AG08395 (cell line): ENCODE results near the gene CAMK2A.
A peak's percentile ranks its signal among the peaks of the same experiment; 100 is the strongest.

ENCODE experiments used
- DNase-seq: peaks from one replicate; pipeline ENCODE4 v3.0.0; 2012; ENCODE audit warnings: mixed read lengths, low spot score

Gene CAMK2A

DNA sequence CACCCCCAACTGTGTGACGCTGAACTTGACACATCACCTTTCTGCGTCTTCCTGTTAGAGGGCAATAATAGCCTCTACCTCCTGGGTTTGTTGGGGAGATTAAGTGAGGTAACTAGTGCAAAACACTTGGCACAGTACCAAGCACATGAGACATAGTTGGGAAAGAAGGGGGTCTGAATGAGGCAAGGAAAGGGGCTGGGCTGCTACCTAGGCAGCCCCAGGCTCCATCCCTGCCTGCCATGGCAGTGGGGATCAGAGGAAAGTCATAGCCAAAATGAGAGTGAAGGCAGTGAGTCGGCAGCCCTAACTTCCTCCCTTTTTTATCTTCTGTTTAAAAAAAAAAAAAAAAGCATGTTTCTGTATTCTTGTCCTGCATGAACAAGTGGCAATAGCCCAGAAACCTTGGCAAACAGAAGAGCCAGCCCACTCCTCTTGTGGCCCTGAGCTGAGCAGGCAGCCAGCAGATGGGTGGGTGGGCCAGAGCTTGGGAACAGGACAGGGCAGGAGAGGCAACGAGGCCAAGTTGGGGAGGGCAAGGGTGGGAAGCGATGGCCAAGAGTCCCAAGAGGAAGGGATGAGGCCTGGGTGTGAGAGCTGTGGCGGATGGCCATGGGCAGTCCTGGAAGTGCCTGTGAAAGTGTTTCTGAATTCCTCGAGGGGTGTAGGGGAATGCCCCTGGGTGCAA lies 11.4 kb downstream of the CAMK2A start:
- DNase-seq, result peak; percentile 49

DNA sequence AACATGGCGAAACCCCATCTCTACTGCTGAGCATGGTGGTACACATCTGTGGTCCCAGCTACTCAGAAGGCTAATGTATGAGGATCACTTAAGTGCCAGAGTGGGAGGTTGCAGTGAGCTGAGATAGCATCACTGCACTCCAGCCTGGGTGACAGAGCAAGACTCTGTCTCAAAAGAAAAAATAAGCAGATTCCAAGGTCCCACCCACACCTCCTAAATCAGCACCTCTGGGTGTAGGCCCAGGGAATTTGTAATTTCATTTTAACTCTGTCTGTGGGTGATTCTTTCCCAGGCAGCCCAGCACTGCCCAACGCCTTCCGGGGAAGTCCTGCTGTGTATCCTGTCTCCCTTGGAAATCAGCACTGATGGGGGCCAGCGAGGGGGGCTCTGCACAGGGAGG lies 12.5 kb downstream of the CAMK2A start:
- no peak for DNase-seq

DNA sequence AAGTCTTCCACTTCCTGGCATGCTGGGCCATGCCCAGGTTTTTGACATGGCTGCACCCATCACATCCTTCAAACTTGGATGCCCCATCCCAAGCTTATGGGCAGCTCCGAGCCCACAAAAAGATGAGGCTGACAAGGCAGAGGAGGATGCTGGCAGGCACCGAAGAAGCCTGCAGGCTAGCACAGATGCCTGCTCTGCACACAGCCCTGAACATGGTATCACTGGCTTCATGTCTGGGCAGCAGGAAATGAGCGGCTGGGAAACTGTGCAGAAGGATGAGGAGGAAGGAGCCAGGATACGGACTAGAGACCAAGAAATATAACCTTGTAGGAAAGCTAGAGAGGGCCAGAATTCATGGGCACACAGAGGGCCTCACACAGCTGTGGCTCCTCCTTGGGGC lies 14.8 kb downstream of the CAMK2A start:
- DNase-seq, result no peak

- peak; percentile 65 for DNase-seq
Measured at GRCh38 chr5:150272531-150272930, 17.0 kb downstream of the CAMK2A start.

DNA sequence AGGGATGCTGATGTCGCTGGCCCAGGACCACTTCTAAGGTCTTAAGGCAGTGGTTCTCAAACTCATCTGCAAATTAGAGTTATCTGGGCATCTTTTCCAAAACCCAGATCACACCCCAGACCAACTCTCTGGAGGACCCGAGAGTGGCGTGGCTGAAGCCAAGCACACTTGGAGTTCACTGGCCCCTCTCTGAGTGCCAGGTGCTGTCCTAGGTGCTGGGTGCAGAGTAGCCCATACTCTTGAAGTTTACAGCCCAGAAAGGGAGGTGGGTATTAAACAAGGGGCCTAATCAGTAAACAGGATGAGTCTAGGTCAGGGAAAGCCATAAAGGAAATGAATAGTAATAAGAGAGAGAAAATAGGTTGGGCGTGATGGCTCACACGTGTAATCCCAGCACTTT lies 17.6 kb downstream of the CAMK2A start:
- no peak for DNase-seq

DNA sequence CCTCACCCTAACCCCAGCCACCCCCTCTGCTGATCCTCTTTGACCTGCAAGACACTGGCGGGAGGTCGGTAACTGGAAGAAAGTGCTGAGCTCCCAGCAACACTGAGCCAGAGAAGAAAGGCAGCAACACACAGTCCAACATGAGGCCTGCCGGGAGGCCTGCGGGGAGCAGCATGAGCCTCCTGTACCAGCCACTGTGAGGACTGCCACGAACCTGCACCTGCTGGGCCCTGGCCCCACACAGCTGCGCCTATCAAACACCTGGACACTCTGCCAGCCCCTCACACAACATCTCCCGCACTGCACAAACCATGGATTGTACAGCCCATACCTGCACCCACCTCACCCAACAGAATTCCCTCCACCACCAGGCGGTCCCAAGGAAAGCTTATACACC lies 18.3 kb downstream of the CAMK2A start:
- no peak for DNase-seq

DNA sequence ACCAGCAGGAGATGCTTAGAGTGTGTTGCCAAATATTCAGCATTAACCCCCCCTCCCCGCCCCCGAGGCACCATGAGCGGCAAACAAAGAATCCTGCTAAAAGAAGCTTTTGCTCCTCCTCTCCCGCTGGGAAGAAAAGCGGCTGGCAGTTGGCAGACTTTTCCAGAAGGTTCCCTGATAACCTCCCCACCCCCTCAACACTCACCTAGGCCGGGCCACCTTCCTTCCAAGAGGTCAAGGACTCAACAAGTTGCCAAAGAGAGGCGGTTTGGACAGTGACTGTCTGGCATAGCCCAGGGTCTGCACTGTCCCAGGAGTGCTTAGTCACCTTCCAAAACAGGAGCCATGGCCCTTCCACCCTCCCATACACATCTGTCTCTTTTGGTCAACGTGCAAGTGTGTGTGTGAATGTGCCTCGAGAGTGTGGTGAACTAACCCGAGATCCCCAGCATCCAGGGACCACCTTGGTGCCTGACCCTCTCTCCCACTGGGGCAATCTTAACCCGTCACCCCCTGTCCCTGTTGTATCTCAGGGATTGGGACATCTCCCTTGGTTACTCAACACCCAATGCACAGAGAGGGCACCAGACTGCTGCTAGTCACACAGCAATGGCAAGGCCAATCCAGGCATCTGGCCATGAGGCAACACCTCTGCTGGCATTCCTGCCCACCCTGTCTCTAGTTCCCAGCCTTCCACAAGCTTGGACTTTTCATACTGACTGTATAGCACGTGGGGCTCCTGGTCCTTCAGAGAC lies 18.9 kb downstream of the CAMK2A start:
- DNase-seq, result no peak

DNA sequence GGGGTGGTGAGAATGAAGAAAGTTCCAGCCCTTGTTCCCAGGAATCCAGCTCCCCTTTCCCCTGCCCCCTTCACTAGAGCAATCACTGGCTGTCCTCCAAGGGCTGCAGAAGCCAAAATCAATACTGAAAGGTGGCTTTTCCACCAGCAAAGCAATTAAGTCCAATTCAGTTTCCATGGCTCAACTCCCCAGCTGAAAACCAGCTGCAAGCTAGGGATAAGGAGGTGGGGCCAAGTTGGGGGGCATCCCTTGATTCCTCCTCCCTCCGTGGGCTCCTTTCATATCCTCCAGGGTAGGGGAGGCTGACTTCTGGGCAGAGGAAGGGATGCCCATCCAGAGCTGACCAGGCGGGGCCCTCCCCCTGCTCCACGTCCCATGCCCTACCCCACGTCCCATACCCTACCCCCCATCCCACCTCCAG lies 22.7 kb downstream of the CAMK2A start:
- no peak for DNase-seq

DNA sequence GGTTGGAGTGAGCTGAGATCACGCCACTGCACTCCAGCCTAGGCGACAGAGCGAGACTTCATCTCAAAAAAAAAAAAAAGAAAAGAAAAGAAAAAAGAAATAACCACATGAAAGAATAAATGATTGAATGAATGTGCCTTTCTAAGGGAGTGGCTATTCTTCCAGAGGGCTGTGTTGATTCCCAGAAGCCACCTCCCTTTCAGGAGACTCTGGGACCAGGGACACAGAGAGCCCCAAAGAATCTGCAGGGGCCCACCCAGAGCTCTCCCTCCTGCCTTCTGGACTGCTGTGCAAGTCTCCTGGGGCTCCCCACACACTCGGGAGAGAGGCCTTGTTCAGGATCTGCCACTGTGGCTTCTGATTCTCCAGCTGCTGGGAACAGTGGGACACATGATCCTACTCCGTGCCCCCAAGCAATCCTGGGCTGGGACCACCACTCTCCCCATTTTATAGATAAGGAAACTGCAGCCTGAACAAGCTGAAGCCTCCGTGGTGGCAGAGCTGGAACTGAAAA lies 23.6 kb downstream of the CAMK2A start:
- no peak for DNase-seq

- DNase-seq, result no peak
Measured at GRCh38 chr5:150264667-150265603, 24.6 kb downstream of the CAMK2A start.

- peak; percentile 92 for DNase-seq
Measured at GRCh38 chr5:150263801-150264621, 25.6 kb downstream of the CAMK2A start.

DNA sequence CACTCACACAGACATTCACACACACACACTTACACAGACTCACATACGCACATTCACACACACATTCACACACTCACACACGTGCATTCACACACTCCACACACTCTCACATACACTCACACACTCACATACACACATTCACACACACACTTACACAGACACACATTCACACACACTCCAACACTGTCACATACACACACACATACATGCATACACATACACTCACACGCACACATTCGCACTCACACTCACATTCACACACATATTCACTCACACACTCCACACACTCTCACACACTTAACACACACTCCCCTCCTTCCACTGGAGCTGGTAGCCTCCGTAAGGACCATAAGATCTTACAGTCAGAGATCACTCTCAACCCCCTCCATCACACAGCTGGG lies 26.2 kb downstream of the CAMK2A start:
- no peak for DNase-seq

DNA sequence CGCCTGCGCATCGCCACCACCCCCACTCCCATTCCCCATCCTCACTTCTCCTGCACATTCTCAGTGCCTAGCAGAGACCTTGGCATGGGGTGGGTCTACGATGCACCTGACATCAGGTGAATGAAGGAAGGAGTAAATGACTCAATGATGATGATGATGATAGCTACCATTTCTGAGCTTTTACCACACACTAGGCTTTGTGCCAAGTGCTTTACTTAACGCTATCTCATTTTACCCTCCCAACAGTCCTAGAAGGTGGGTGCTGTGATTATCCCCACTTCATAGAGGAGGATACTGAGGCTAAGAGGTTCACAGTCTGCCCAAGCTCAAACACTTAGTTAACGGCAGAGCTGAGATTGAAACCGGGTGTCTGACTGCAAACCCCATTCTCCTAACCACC lies 27.1 kb downstream of the CAMK2A start:
- no peak for DNase-seq

DNA sequence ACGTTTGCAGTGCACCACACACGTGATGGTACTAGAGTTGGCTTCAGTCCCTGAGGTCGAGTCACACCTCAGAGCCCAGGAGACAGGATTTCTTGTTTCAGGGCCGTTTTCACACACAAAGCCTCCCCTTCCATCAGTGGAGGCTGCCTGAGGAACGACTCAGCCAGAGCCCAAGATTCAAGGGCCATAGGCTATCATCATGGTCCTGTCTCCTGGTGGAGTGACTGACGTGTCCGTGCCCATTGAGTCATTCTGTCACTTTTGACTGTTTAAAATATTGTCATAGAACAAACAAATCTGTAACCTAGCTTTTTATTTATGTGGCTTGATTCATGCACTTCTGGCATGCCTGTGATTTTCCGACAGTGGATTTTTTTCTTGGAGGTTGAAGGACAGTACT lies 28.3 kb downstream of the CAMK2A start:
- peak; percentile 39 for DNase-seq

DNA sequence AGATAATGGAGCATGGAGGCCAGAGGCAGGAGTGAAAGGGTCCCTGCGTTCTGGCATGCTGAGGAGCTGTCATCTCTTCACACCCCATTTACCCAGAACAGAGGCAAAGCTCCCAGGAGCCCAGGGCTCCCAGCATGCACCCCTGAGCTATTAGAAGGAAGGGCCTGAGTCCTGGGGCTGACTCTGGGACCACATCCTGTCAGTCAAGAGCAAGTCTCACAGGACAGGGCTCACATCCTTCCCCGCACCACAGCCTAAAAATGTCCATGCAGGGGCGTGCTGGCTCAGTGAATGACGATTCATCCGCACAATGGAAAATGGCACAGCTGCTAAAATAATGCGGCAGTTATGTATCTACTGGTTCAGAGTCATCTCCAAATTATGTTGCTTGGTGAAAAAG lies 31.4 kb downstream of the CAMK2A start:
- no peak for DNase-seq

DNA sequence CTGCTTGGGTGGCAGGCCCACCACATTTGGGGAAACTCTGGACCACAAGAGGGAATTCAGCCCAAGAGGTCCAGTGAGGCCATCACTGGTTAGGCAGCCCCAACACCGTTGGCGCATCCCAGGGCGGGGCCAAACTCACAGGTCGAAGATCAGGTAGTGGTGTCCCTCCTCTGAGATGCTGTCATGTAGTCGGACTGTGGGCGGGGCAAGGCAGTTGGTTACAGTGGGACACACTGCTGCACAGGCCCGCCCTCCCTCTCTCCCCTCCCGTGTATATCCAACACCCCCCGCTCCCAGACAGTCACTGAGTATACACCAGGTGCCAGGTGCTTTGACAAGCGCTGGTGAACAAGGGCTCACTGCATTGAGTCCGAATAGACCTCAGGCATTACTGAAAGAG lies 32.1 kb downstream of the CAMK2A start:
- no peak for DNase-seq

DNA sequence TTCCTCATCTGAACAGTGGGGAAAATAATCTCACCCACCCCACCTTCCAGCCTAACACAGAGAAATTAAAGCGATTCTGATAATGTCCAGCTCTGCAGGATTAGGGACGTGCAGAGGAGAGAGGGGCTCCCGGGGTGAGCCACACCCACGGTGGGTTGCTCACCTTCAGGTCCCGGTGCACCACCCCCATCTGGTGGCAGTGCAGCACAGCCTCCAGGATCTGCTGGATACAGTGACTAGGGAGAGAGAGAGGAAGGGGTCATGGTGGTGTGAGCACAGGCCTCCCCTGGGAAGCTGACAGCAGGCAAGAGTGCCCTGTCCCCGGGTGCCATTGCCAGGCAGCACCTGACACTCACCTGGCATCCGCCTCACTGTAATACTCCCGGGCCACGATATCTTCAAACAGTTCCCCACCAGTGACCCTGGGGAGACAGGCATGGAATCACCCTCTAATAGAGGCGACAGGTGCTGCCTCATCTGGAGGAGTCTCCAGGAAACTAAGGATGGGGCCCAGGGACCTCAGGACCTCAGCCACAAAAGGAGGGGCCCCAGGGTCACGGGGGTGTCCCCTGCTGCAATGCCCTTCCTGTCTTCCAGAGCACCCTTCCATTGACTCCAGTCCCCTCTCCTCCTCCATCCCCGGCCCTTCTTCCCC lies 33.0 kb downstream of the CAMK2A start:
- no peak for DNase-seq

DNA sequence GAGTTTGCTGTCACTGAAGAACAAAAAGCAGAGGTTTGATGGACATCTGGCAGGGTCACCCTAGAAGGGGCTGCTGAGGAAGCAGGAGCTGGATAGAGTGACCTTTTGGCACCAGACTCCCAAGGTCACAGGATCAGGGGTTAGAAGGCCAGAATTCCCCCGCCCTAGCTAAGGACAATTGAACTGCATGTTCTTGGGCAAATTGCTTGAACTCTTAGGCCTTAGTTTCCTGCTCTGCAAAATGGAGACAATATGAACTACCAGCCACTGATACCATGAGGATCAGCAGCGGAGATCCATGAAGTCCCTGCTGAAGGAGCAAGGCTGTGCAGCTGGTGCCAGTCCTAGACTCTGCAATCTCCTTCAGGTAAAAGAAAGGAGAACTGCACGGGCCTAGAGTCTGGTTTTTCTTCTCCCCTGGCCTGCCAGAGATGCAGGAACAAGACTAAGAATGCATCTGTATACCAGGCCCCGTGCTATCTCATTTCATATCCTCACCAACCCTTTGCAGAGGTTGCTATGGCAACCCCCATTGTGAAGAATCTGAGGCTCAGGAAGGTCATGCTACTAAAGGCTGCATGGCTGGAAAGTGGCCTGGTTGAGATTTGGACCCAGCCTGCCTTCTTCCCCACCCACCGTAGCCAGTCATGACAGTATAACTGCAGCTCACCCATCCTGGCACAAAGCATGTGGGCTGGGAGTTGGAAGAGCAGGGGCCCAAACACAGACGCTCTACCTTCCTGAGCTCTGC lies 33.7 kb downstream of the CAMK2A start:
- no peak for DNase-seq

DNA sequence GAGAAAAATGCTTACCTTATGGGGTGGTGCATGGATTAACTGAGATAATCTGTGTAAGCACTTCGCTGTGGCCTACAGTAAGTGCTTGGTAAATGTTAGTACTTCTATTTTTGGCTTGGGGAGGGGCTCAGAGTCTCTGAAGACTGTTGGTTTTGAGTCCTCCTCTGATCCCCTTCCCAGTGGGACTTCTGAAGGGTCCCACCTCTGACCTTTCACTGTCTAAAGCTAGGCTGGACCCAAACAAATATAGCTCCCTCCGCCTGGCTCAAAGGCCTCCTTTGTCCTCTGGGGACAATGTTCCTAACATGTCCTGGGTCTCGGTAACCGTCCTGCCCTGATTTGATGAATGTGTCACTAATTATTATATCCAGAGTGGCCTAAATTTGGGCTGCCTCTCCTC lies 34.8 kb downstream of the CAMK2A start:
- no peak for DNase-seq

- DNase-seq, result no peak
Measured at GRCh38 chr5:150254363-150254762, 35.2 kb downstream of the CAMK2A start.
